ENCODE data around the gene ACKR1.

- TF ChIP-seq POLR2A (IDR thresholded peaks at IDR 0.05), result no peak
- TF ChIP-seq CTCF (IDR thresholded peaks at IDR 0.05), result no peak
Measured at GRCh38 chr1:159229260-159229885, 24.7 kb downstream of the ACKR1 start.

All from sigmoid colon (tissue), 3 donors.